GM19043 (cell line): ENCODE results near the gene CNKSR3.

Experiments used
- ATAC-seq: cut with Tn5 transposase; IDR thresholded peaks from one replicate; pipeline ENCODE4 v1.9.1; 2021; ENCODE audit warnings: low read depth; ENCODE audit not compliant: unreplicated experiment

Gene CNKSR3

GRCh38 chr6:154504865-154505449, 5.5 kb downstream of the CNKSR3 start:
- ATAC-seq, result no peak

GRCh38 chr6:154504102-154504501, 6.4 kb downstream of the CNKSR3 start:
- no peak for ATAC-seq

DNA sequence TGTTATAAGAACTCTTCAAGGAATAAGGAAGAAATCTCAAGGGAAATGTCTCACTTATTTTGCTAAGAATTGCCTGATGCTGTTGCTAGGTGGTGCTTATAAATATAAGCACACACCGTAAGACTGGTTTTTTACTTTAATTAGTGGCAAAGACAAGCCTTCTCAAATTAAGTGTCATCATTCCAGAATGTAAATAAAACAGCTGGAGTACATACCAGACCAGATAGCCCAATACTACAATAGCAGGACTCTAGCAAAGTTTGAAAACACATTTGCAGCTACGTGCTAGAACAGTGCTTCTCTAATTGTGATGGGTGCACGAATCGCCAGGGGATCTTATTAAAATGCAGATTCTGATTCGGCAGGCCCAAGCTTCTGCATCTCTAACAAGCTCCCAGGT, 6.8 kb downstream of the CNKSR3 start:
- no peak for ATAC-seq

GRCh38 chr6:154502553-154502952, 7.9 kb downstream of the CNKSR3 start:
- no peak for ATAC-seq

DNA sequence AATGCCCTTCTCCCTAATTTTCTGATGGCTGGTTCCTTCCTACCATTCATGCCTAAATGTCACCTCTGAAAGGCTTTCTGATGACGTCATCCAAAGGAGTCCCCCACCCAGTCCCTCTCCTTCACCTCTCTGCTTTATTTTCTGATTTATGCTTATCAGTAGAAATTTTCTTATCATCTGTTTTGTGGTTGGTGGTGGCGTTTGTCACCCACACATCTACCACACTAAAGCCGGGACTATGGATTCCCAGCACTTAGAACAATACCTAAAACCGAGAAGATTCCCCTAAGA, 9.0 kb downstream of the CNKSR3 start:
- ATAC-seq, result no peak

- no peak for ATAC-seq
Observed at GRCh38 chr6:154500769-154501577, 9.5 kb downstream of the CNKSR3 start.

GRCh38 chr6:154499855-154500589, 10.5 kb downstream of the CNKSR3 start:
- ATAC-seq, result no peak

GRCh38 chr6:154498340-154498934, 12.0 kb downstream of the CNKSR3 start:
- no peak for ATAC-seq

DNA sequence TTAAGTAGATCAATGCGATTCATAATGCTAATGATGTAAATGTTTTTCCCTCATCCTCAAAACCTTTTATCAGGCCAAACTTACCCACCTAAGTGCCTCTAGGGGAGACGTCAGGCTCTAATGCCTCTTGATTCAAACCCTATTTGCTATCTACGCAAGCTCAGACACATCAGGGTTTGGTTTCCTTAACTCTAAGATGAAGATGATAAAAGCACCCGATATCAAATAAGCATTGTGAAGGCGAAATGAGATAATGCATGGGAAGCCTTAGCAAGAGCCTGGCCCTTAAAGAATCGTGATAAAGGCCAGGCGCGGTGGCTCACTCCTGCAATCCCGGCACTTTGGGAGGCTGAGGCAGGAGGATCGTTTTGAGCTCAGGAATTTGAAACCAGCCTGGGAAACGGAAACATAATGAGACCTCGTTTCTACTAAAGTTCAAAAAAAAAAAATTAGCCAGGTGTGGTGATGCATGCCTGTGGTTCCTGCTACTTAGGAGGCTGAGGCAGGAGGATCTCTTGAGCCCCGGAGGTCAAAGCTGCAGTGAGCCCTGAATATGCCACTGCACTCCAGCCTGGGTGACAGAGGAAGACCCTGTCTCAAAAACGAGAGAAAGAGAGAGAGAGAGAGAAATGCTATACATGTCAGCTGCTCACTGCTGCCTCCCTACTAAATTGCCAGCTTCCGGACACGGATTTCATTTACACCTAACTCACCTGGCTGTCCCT, 13.5 kb downstream of the CNKSR3 start:
- no peak for ATAC-seq

DNA sequence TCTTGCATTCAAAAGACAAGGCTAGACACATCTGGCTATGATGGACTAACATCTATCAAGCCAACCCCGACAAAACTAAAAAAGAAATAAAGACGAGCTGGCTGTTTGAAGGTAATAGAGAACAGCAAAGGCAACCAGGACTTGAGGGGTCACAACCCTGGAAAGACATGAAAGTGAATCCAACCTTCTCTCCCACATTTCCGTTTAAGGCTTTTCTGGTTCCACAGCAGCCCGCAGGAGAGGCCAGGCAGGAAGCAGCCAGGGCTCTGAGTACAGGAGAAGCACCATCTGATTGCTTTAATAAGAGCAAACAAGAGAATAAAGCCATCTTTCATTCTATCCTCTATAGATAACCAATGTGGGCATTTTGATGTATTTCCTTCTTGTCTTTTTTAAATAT, 14.3 kb downstream of the CNKSR3 start:
- ATAC-seq, result no peak

GRCh38 chr6:154494592-154495311, 15.7 kb downstream of the CNKSR3 start:
- no peak for ATAC-seq

GRCh38 chr6:154491567-154492470, 18.7 kb downstream of the CNKSR3 start:
- no peak for ATAC-seq

DNA sequence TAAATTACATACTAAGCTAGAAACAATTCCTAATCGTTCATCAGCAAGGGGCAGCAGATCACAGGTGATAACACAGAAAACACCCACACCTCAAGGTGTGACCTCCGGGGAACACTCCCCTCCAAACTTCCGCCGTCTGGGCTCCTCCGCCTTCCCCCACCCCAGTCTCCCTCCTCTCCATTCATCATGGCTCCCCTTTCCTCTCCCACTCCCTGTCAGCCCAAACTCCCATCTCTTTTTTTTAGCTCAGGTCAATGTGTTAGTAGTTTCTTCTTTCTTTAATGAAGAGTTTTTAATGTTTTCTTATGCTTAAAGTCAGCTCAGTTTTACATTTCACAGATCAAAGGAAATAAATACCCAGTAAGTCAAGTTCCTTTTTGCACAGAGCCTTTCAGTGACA, 20.7 kb downstream of the CNKSR3 start:
- no peak for ATAC-seq

DNA sequence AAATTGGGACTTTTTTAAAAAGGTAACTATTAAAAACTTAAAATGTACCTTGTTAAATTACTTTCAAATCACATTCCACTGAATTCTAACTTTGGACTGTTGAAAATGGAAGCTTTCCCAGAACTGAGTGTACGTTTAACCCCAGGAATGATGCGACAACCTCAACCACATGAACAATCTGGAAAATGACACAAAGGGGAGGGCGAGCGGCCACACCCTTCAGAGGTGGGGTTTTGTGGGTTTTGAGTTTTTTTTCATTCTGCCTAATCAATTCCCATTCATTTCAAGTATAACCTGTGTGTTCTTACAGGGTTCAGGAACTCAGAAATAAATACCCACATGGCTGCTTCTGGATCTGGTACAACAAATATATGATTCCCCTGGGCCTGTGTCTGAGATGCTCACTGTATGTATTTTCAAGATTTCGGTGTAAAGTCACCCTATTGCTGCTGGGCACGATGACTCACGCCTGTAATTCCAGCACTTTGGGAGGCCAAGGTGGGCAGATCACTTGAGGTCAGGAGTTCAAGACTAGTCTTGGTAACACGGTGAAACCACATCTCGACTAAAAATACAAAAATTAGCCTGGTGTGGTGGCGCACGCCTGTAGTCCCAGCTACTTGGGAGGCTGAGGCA, 21.6 kb downstream of the CNKSR3 start:
- ATAC-seq, result no peak

DNA sequence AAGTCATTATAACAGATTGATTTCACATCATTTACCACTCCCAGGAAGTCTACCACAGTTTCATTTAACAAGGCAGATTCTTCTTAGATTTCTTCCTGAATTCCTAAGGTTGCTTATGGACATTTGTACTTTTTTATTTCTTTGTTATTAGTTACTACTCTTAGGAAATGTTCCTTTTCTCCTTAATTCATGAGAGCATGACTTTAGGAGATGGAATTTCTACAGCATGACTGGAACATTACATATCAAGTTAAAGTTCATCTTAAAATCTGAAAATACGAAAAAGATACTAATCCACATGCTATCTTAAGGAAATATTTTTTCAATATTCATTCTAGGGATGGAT, 22.3 kb downstream of the CNKSR3 start:
- no peak for ATAC-seq

- no peak for ATAC-seq
Observed at GRCh38 chr6:154487367-154488247, 22.9 kb downstream of the CNKSR3 start.

DNA sequence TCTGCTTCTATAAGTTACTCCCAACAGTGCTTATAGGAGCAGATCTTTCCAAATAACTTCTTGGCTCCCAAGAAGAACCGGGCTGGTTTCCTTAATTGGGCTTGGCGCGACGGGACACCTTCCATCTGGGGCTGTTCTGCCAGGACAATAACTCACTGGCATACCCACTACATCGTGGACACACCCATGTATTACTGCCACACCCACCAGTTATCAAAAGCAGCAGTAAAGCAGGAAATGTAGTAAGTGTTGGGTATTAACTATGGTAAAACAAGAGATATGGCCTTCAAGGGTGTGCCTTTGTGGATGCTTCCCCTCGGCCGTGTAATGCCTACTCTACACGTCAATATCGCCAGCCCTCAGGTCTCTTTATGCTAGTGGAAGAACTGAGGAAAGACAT, 24.7 kb downstream of the CNKSR3 start:
- ATAC-seq, result no peak

DNA sequence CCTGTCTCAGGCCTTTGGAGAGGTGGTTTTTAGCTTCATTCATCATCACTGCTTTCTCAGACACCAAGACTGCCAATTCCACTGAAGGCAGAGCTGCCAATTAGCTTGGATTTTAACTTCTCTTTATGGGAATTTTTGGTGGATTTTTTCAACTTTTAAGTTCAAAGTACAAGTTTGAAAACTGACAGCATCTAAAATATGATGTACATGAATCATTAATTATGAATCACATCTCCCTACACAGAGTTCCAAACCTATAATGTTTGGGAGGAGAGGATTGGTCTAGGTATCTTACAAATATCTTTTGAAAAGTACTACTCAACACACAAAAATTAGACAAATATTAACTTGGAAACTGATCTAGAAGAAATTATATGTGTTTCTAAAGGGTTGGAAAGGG, 25.5 kb downstream of the CNKSR3 start:
- ATAC-seq, result no peak
